ENCODE data around the gene SHMT1.

Gene SHMT1

GRCh38 chr17:18280766-18281371 lies 82.5 kb downstream of the SHMT1 start:
- no peak for DNase-seq

DNA sequence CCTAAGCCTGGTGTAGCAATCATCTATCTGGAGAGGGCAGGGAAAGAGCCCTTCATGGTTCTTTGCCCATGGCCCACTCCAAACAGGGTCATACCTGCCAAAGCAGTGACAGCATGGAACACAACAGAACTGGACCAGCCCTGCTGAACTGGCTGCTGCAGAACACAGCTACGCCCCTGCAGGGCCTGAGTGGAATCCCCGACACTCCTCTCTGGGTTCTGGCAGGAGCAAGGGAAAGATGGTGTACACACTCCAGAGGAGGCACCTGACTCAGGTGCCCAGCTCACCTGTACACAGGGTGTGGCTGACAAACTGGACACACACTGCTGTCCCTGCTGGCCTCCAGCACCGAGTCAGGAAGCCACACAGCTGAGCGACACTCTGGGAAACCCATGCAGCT lies 83.1 kb downstream of the SHMT1 start:
- DNase-seq = no peak

DNA sequence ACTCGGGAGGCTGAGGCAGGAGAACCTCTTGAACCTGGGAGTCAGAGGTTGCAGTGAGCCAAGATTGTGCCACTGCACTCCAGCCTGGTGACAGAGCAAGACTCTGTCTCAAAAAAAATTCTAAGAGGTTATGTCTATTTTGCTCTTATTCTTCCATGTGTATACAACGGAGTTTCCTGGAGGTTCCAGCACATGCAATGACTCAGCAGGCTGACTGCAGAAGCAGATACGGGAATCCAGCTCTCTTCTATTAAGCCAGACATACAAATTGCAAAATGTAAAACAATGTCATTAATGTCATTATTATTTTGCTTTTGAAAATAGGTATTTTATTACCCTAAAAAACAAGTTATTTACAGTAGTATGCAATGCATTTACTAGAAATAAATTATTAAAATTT lies 84.5 kb downstream of the SHMT1 start:
- no peak for DNase-seq

All from activated CD4-positive, alpha-beta T cell treated with anti-CD3 and anti-CD28 coated beads, Interleukin-2, Interleukin-6, amounts not matched to agents 100 ng/mL and 50 ng/mL, durations not matched to agents 16 hours and 8 hours (primary cell).